ENCODE results near the gene PLXNA1. TPM values are rescaled to one million over a fixed set of nuclear protein-coding genes. Genes with fewer than 3 reads are reported as not detected.

PLXNA1 gene
- polyA plus RNA-seq, 5 donors: 22.8 to 33.2 (median 31.7) TPM

- no peak for DNase-seq
Measured at GRCh38 chr3:126986001-126986400, 3.1 kb downstream of the PLXNA1 start.

- no peak for DNase-seq
Measured at GRCh38 chr3:126987129-126987528, 4.2 kb downstream of the PLXNA1 start.

- no peak for DNase-seq
Measured at GRCh38 chr3:126987596-126987995, 4.7 kb downstream of the PLXNA1 start.

- no peak for DNase-seq
Measured at GRCh38 chr3:126988451-126989021, 5.6 kb downstream of the PLXNA1 start.

- DNase-seq: no peak
Measured at GRCh38 chr3:126989316-126990023, 6.6 kb downstream of the PLXNA1 start.

GRCh38 chr3:126990024-126990700 lies 7.2 kb downstream of the PLXNA1 start:
- no peak for DNase-seq

GRCh38 chr3:126990890-126991289 lies 8.0 kb downstream of the PLXNA1 start:
- DNase-seq: no peak

- DNase-seq: no peak
Measured at GRCh38 chr3:126991366-126992200, 8.7 kb downstream of the PLXNA1 start.

- DNase-seq: no peak
Measured at GRCh38 chr3:126992216-126992615, 9.3 kb downstream of the PLXNA1 start.

GRCh38 chr3:126992776-126993175 lies 9.9 kb downstream of the PLXNA1 start:
- DNase-seq: no peak

GRCh38 chr3:126993436-126993835 lies 10.5 kb downstream of the PLXNA1 start:
- DNase-seq: no peak

GRCh38 chr3:126994661-126995245 lies 11.8 kb downstream of the PLXNA1 start:
- no peak for DNase-seq

GRCh38 chr3:126995254-126995780 lies 12.4 kb downstream of the PLXNA1 start:
- no peak for DNase-seq

GRCh38 chr3:126995926-126996512 lies 13.1 kb downstream of the PLXNA1 start:
- DNase-seq: no peak

- no peak for DNase-seq
Measured at GRCh38 chr3:126996905-126997304, 14.0 kb downstream of the PLXNA1 start.

- no peak for DNase-seq
Measured at GRCh38 chr3:126997455-126998038, 14.6 kb downstream of the PLXNA1 start.

GRCh38 chr3:126998320-126998719 lies 15.4 kb downstream of the PLXNA1 start:
- no peak for DNase-seq

GRCh38 chr3:126998728-126999127 lies 15.8 kb downstream of the PLXNA1 start:
- DNase-seq: no peak

- no peak for DNase-seq
Measured at GRCh38 chr3:126999383-126999782, 16.5 kb downstream of the PLXNA1 start.

- DNase-seq: no peak
Measured at GRCh38 chr3:127000119-127000518, 17.2 kb downstream of the PLXNA1 start.

GRCh38 chr3:127000761-127001160 lies 17.8 kb downstream of the PLXNA1 start:
- DNase-seq: no peak
